Measurements from ENCODE around the gene DLG2. TPM values are rescaled to one million over a fixed set of nuclear protein-coding genes. Genes with fewer than 3 reads are reported as not detected.

The DLG2 gene
- total and polyA plus RNA-seq, 2 of the 8 experiments (the other 6 are each of a cell fraction or from before 2014, with no cell fraction given): 1.7 to 14.3 TPM

DNA sequence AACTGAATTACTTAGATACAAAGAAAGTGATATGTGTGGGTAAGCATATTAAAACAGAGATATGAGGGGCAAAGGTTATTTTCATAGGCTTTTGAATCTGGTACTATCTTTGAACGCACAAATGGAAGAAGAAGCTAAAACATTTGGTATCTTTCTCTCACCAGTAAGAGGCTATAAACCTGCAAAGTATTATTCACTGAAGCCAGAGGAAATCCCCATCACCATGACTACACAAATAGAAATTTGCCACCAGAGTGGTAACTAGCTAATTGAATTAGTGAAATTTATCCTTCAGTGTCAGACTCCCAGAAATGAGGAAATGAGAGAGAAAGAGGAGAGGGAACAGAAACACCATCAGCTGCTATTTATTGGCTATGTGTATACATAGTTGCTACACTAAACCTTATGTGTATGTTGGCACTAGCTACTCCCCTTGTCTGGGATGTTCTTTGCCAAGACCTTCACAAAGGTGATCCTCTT is 503.4 kb downstream of the DLG2 start:
- H3K9ac ChIP-seq (replicated peaks in 1 of 4; ENCODE audit: extremely low read depth in 1 of 4, low read depth in 3 of 4, low read length in 3 of 4): no peak overlapping the region
- FAIRE-seq (no peak), DNase-seq (ENCODE audit: low read depth in 1 of 2, low spot score in 2 of 2) (no peak)
- H4K5ac ChIP-seq (ENCODE audit: insufficient read length, low read depth, low read length): no peak overlapping the region
- POLR2A ChIA-PET (ENCODE audit: partially characterized antibody): no interaction called here
- WGBS, 2 experiments (ENCODE audit: extremely low coverage in 1 of 2, insufficient coverage in 1 of 2, insufficient read length in 1 of 2, insufficient replicate concordance in 2 of 2, low coverage in 1 of 2, low lambda C conversion rate in 2 of 2, missing lambda C conversion rate in 1 of 2): 100% methylated on average over 1 of the region's 1 CpG; no CpG with 5 or more reads in 1 of the 2 experiments
- CTCF ChIA-PET (ENCODE audit: partially characterized antibody): no interaction called here
- H3K4me3 ChIP-seq (ENCODE audit: extremely low read depth in 1 of 4, insufficient read depth in 2 of 4, low read depth in 3 of 4, low read length in 4 of 4): no peak overlapping the region
- H4K91ac ChIP-seq (replicated peaks; ENCODE audit: insufficient read length, low read length): no peak overlapping the region
- no peak overlapping the region for H2BK12ac ChIP-seq (ENCODE audit: low read depth, low read length)
- no peak overlapping the region for H3K18ac ChIP-seq (ENCODE audit: extremely low read depth, low read length)
- no peak overlapping the region for H4K8ac ChIP-seq (ENCODE audit: extremely low read depth, insufficient read depth, low read length)
- H3K4ac ChIP-seq (replicated peaks; ENCODE audit: insufficient read length, low read depth, low read length): no peak overlapping the region
- no peak overlapping the region for H3K14ac ChIP-seq (ENCODE audit: insufficient read length)
- no peaks in the 10 kb centered on the region for H4K20me1 ChIP-seq (replicated peaks in 1 of 2; ENCODE audit: control insufficient read depth in 1 of 2, insufficient read depth in 2 of 2, low read length in 2 of 2)
- H3K27me3 ChIP-seq (replicated peaks in 1 of 4; ENCODE audit: control insufficient read depth in 3 of 4, extremely low read depth in 1 of 4, insufficient read depth in 3 of 4, low read length in 3 of 4): no peaks in the 10 kb centered on the region
- no peak overlapping the region for H3K56ac ChIP-seq (replicated peaks; ENCODE audit: insufficient read length, low read depth, low read length)
- H3K36me3 ChIP-seq (ENCODE audit: control insufficient read depth in 2 of 4, insufficient read depth in 4 of 4, low read length in 3 of 4): no peaks in the 10 kb centered on the region
- no peaks in the 10 kb centered on the region for H3K79me2 ChIP-seq (ENCODE audit: control insufficient read depth in 1 of 2, insufficient read depth in 2 of 2, low read length in 2 of 2)
- H2BK20ac ChIP-seq (ENCODE audit: low read length): no peak overlapping the region
- H3K23ac ChIP-seq (ENCODE audit: insufficient read length): no peak overlapping the region
- H3K27ac ChIP-seq (ENCODE audit: low read depth, low read length): no peak overlapping the region
- H3K79me1 ChIP-seq (ENCODE audit: low read depth, low read length): no peaks in the 10 kb centered on the region
- H3K4me1 ChIP-seq (replicated peaks in 1 of 4; ENCODE audit: control insufficient read depth in 3 of 4, insufficient read depth in 4 of 4, low read length in 3 of 4): no peaks in the 10 kb centered on the region
- H2AK5ac ChIP-seq (ENCODE audit: low read depth, low read length): no peak overlapping the region
- no peaks in the 10 kb centered on the region for H3K23me2 ChIP-seq (ENCODE audit: low read depth, low read length)
- no peak overlapping the region for H2BK5ac ChIP-seq (ENCODE audit: low read depth, low read length)
- H2BK15ac ChIP-seq (ENCODE audit: low read length): no peak overlapping the region
- H2AFZ ChIP-seq (ENCODE audit: low read length): no peak overlapping the region
- H3K9me3 ChIP-seq (ENCODE audit: insufficient read depth in 2 of 2, low read depth in 1 of 2, low read length in 1 of 2): no peaks in the 10 kb centered on the region
- no peak overlapping the region for H2BK120ac ChIP-seq (replicated peaks; ENCODE audit: low read depth, low read length)
- H3K4me2 ChIP-seq (ENCODE audit: insufficient read depth in 1 of 2, low read depth in 2 of 2, low read length in 2 of 2): no peak overlapping the region
- TF ChIP-seq HDAC2 (IDR thresholded peaks at IDR 0.05; ENCODE audit: borderline replicate concordance in 1 of 2, low read depth in 2 of 2, low read length in 2 of 2) (no peak), CTBP2 (IDR thresholded peaks at IDR 0.05; ENCODE audit: borderline replicate concordance, insufficient read depth, insufficient read length, low read length) (no peak), TCF12 (IDR thresholded peaks at IDR 0.05; ENCODE audit: low read depth, low read length) (no peak), KDM1A (IDR thresholded peaks at IDR 0.05; ENCODE audit: borderline replicate concordance, low read length) (no peak), RAD21 (IDR thresholded peaks at IDR 0.05 in 1 of 2, conservative IDR thresholded peaks at IDR 0.05 in 1 of 2; ENCODE audit: low read depth in 2 of 2, low read length in 2 of 2) (no peak), SIX5 (IDR thresholded peaks at IDR 0.05; ENCODE audit: low read depth, low read length) (no peak), NANOG (IDR thresholded peaks at IDR 0.05; ENCODE audit: insufficient read depth, low read depth, low read length, poor library complexity, severe bottlenecking) (no peak), BACH1 (IDR thresholded peaks at IDR 0.05; ENCODE audit: low read length) (no peak), CHD2 (IDR thresholded peaks at IDR 0.05; ENCODE audit: low read length) (no peak), SIRT6 (IDR thresholded peaks at IDR 0.05; ENCODE audit: low read length) (no peak)
- TF ChIP-seq, protein P1, sequence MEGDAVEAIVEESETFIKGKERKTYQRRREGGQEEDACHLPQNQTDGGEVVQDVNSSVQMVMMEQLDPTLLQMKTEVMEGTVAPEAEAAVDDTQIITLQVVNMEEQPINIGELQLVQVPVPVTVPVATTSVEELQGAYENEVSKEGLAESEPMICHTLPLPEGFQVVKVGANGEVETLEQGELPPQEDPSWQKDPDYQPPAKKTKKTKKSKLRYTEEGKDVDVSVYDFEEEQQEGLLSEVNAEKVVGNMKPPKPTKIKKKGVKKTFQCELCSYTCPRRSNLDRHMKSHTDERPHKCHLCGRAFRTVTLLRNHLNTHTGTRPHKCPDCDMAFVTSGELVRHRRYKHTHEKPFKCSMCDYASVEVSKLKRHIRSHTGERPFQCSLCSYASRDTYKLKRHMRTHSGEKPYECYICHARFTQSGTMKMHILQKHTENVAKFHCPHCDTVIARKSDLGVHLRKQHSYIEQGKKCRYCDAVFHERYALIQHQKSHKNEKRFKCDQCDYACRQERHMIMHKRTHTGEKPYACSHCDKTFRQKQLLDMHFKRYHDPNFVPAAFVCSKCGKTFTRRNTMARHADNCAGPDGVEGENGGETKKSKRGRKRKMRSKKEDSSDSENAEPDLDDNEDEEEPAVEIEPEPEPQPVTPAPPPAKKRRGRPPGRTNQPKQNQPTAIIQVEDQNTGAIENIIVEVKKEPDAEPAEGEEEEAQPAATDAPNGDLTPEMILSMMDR (IDR thresholded peaks at IDR 0.05; ENCODE audit: control extremely low read depth in 1 of 3, insufficient read depth in 1 of 3, low read depth in 1 of 3, low read length in 3 of 3): no peak
